OCI-LY1 (cell line): Measurements from ENCODE around the gene MMP24OS.

Source experiments
- EZH2 ChIP-seq: fragments of 200-600 bp; sonication (generic), shearing (Covaris generic); IDR thresholded peaks from 2 replicates; pipeline ENCODE4 v1.8.0; 2017; ENCODE audit warnings: borderline replicate concordance, mixed run types, mild to moderate bottlenecking, antibody characterized with exemption, low read length, moderate library complexity, mixed read lengths
- TF ChIP-seq, protein P1 (sequence below): fragments of 200-600 bp; sonication (generic), shearing (Covaris generic); IDR thresholded peaks from 2 replicates; pipeline ENCODE4 v1.5.1; 2017; ENCODE audit warnings: mild to moderate bottlenecking, antibody characterized with exemption, low read length, moderate library complexity, mixed read lengths

- no peak for TF ChIP-seq EZH2
- TF ChIP-seq, protein P1, sequence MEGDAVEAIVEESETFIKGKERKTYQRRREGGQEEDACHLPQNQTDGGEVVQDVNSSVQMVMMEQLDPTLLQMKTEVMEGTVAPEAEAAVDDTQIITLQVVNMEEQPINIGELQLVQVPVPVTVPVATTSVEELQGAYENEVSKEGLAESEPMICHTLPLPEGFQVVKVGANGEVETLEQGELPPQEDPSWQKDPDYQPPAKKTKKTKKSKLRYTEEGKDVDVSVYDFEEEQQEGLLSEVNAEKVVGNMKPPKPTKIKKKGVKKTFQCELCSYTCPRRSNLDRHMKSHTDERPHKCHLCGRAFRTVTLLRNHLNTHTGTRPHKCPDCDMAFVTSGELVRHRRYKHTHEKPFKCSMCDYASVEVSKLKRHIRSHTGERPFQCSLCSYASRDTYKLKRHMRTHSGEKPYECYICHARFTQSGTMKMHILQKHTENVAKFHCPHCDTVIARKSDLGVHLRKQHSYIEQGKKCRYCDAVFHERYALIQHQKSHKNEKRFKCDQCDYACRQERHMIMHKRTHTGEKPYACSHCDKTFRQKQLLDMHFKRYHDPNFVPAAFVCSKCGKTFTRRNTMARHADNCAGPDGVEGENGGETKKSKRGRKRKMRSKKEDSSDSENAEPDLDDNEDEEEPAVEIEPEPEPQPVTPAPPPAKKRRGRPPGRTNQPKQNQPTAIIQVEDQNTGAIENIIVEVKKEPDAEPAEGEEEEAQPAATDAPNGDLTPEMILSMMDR: no peak
Measured at GRCh38 chr20:35270021-35270902, 7.7 kb downstream of the MMP24OS start.
